GM21526 (cell line): ENCODE measurements around the gene CRTC1.

ENCODE experiments used
- ATAC-seq: cut with Tn5 transposase; IDR thresholded peaks from one replicate; pipeline ENCODE4 v1.9.1; 2021; ENCODE audit warnings: moderate library complexity; ENCODE audit not compliant: unreplicated experiment, low FRiP score

CRTC1 gene

DNA sequence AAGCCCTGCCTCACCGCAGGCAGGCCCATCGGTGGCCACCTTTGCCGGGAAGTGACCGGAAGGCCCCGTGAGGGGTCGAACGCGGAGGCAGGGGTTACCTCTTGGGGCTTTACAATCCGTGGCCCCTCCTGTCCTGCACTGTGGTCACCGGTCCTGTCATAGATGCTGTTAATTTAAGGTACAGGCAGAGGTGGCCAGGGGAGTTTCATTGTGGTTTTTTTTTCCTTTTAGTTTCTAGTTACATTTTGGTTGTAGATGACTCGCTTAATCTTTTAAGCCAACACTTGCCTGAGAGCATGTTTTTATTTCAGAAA is 94.6 kb downstream of the CRTC1 start:
- no peak for ATAC-seq

DNA sequence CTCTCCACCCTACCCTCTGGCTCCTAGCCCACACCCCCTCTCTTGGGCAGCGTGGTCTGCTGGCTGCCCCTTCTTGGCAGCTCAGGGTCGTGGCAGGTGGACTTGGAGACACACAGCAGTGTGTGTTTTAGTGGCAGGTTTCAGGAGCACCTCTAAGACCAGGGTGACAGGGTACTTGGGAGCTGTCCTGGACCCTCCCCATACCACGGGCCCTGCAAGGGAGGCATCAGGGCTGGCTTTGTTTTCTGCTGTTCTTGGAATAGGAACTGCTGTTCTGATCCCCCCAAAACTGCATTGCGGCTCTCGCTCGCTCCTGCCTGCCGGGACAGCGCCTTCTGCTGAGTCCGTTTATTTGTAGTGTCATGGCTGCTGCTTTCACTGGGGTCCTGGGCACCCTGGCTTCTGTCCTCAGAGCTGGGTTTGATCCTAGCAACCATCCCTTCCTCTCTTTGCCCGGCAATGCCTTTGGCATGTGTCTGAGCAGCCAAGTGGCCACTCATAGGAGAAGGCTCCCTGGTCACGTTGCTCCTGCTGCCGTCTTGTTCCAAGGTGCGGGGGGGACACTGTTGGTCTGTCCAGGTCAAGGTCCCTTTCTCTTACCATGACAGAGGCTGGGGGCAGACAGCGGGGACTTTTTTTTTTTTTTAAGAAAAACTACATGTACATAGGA is 95.5 kb downstream of the CRTC1 start:
- ATAC-seq = no peak

- ATAC-seq = no peak
Measured at GRCh38 chr19:18780081-18780480, 96.6 kb downstream of the CRTC1 start.

DNA sequence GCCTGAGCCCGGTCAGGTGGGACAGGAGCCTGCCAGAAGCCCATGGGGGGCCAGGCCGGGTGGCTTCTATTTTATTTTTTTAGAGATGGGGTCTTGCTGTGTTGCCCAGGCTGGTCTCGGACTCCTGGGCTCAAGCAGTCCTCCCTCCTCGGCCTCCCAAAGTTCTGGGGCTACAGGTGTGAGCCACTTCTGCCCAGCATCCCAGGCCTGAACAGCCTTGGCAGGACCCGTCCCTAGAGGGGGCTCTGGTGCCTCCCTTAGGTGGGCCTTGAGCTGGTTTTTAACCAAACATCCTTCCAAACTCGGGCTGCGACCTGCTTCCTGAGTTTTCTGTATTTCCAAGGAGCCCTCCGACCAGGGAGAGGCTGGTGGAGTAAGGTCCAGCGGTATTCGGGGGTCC is 97.2 kb downstream of the CRTC1 start:
- ATAC-seq = no peak

DNA sequence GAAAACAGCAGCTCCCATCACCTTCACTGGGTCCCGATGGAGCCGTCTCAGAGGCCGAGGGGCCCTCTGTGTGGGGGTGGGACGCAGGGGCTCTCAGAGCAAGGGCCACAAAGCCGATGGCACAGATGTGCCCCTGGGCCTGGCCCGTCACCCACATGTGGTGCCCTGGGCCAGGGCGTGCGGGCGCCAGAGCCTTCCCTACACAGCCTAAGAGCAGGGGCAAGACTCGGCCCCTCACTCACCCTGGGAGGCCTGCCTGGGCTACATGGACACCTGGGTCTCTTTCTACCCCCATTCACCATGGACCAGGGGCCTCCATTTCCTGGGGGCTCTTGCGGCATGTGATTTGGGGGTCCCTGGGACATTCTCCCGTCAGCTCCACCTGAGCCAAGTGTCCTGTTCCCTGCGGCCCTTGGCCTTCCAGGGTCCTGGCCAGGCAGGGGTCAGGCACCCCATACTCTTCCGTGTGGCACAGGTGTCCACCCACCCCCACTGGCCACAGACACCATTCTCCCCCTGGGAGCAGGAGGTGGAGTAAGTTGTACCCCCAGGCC is 97.6 kb downstream of the CRTC1 start:
- no peak for ATAC-seq

- no peak for ATAC-seq
Measured at GRCh38 chr19:18781885-18782527, 98.5 kb downstream of the CRTC1 start.

DNA sequence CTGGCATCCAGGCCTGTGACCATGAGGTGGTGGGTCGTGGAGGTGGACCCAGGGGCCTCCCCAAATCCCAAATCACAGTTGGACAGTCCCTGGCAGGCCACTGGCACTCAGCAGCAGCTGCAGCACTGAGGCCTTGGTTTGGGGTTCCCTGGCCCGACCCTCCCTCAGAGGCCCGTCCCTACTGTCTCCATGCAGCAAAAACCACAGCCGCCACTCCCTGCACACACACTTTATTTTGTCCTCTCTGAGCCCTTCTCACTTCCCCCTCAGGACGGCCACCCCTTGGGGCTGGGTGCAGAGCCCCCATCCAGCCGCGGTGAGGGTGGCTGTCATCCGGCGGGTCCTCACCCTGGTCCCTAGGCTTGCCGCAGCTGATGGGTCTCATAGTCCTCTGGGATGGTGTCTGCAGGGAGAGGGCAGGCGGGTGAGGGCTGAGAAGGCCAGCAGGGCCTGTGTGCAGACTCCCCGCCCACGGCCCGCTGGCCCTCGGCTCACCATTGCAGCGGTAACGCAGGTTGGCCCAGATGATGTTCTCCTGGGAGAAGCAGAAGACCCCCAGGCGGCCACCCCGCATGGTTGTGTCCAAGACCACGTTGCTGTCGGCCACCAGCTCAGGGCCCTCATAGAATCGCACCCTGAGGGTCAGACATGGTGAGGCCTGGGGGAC is 99.2 kb downstream of the CRTC1 start:
- ATAC-seq = no peak

- ATAC-seq = no peak
Measured at GRCh38 chr19:18783958-18784785, 100.7 kb downstream of the CRTC1 start.

DNA sequence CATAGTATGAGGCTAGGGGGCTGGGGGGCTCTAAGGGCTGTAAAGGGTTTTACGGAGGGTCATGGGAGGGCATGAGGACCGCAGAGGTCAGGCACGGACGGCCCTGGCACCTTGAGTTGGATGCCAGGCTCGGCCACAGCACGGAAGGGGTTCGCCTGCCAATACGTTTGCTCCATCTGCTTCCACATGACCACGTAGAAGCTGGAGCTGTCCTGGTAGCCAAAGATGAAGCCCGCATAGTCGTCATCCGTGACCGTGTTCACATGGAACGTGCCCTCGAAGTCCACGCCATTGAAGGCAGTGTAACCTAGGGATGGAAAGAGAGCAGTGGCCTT is 101.3 kb downstream of the CRTC1 start:
- no peak for ATAC-seq

GRCh38 chr19:18785179-18786124 is 102.0 kb downstream of the CRTC1 start:
- ATAC-seq = no peak

GRCh38 chr19:18788529-18789421 is 105.3 kb downstream of the CRTC1 start:
- ATAC-seq = no peak

DNA sequence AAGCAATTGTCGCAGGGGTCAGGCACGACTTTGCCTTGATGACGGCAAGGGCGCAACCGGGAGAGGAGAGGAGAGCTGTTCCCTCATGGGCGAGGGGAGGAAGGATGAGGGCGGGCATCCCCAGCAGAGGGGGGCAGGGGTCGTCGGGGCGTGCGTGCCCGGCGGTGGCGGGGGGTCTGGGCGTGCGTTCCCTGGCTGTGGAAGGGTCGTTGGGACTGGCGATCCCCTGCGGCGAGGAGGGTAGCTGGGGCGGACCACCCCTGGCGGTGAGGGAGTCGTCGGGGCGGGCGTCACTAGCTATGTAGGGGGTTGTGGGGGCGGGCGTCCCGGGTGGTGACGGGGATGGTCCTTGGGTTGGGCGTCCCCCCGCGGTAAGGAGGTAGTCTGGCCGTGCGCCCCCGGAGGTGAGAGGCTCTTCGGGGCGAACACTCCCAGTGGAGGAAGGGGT is 106.0 kb downstream of the CRTC1 start:
- ATAC-seq = no peak

- ATAC-seq = no peak
Measured at GRCh38 chr19:18789883-18790565, 106.5 kb downstream of the CRTC1 start.

- no peak for ATAC-seq
Measured at GRCh38 chr19:18790566-18791314, 107.3 kb downstream of the CRTC1 start, which contains the start of gene COMP. COMP (minus strand) TSS chr19:18791305; CDS start chr19:18791269, 36 bp downstream.

DNA sequence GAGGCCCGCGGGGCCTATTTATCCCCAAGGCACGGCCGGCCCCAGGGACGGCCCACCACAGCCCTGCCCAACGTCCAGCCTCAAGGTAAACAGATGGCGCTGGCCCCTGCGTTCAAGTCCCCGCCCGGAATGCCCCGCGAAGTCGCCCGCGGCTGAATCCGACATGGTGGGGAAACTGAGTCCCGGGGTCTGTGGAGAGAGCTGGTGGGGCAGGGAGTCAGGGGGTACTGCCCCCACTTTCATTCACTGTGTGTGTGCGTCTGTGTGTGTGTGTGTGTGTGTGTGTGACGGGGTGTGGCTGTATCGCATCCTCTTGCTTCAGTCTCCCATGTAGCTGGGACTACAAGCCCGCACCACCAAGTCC is 107.8 kb downstream of the CRTC1 start:
- no peak for ATAC-seq

DNA sequence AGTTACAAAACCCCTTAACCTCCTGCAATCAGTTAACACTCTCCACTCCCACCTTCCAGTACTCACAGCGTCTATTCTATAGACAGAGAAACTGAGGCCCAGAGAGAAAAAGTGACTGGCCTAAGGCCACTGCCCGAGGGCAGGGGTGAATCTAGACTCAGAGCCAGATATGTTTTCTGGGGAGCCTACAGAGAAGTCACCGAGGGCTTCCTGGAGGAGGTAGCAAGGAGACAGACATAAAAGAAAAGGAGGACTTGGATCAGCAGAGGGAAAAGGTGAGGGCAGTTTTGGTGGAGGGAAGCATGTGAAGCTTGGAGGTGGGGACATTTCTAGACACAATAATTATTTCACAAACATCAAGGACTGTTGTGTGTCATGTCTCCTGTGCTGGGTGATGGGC is 109.2 kb downstream of the CRTC1 start:
- ATAC-seq = no peak

DNA sequence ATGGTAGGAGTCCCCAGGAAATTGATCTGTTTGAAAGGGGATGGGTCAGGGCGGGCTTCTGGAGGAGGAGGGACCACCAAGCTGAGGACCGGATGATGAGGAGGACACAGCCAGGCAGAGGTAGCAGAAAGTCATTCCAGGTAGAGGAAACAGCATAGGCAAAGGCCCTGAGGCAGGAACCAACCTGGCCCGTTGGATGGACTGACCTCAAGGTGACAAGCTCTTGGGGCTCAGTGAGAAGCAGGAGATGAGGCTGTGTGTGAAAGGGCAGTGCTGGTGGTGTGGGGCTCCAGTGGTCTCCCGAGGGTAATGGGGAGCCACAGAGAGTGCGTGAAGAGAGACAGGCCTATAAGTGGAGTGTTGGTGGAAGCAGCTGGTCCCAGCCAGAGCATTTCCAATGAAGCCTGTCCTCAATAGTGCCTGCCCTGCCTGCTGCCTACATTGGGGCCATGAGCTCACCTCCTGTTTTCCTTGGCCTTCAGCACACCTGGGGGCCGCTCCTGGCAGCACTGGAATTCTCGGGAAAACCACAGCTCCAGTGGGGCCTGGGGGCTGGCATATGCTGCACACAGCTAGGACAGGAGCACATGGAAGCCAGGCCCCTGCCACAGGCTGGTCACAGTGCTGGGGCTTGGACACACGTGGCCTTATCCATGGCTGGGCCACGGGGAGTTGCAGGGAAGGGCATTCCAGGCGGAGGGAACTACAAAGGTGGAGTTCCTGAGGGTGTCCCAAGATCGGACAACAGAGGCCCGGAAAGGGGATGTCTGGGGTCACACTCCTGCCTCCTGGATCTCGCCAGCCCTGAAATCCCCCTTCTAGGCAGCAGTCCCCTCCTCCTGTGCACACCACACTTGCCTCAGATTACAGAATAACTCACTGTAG is 109.9 kb downstream of the CRTC1 start:
- ATAC-seq = no peak
